Common myeloid progenitor, CD34-positive (primary cell): ENCODE results near the gene GNG12.

Experiments used
- CTCF ChIA-PET: fragments of 350-600 bp; sonication (Branson Sonifier 250); formaldehyde crosslinking; loops from one replicate; lab custom pipeline; 2021; ENCODE audit warnings: antibody characterized with exemption; lab: Charles Lee
- POLR2A ChIA-PET: fragments of 350-600 bp; sonication (Branson Sonifier 250); formaldehyde crosslinking; loops from one replicate; lab custom pipeline; 2021; ENCODE audit warnings: antibody characterized with exemption; lab: Charles Lee
- DNase-seq, 3 donors: peaks; one replicate each; pipeline versions ENCODE4 v3.0.0 to v3.0.0-alpha.2; 2013
- H3K27ac ChIP-seq, 2 experiments: 1 replicate in 1 of 2; 2 replicates in 1 of 2; pipeline ENCODE4 v1.7.0; 2013; ENCODE audit warnings: inconsistent platforms in 2 of 2, low read length in 2 of 2, mild to moderate bottlenecking in 2 of 2, low read depth in 1 of 2, moderate library complexity in 1 of 2; ENCODE audit not compliant: severe bottlenecking in 2 of 2, insufficient read depth in 1 of 2, poor library complexity in 1 of 2
- H3K27me3 ChIP-seq, 5 experiments: replicated peaks in 2 of 5; 1 replicate in 3 of 5; 2 replicates in 2 of 5; pipeline versions ENCODE4 v1.6.1 to v1.7.0; 2013; ENCODE audit warnings: low read length in 4 of 5, mild to moderate bottlenecking in 2 of 5, moderate library complexity in 2 of 5, inconsistent platforms in 1 of 5; ENCODE audit not compliant: insufficient read depth in 5 of 5, control insufficient read depth in 4 of 5
- H3K36me3 ChIP-seq, 4 experiments: 1 replicate in 2 of 4; 2 replicates in 2 of 4; pipeline versions ENCODE4 v1.6.1 to v1.7.0; 2013; ENCODE audit warnings: low read length in 3 of 4, control low read depth in 1 of 4, mild to moderate bottlenecking in 1 of 4; ENCODE audit not compliant: control insufficient read depth in 4 of 4, insufficient read depth in 4 of 4
- H3K4me1 ChIP-seq, 4 experiments: 1 replicate in 3 of 4; 2 replicates in 1 of 4; pipeline versions ENCODE4 v1.6.1 to v1.7.1; 2013; ENCODE audit warnings: low read length in 3 of 4, mild to moderate bottlenecking in 3 of 4, control low read depth in 1 of 4, inconsistent platforms in 1 of 4, moderate library complexity in 1 of 4; ENCODE audit not compliant: control insufficient read depth in 4 of 4, insufficient read depth in 4 of 4; ENCODE audit errors: control extremely low read depth in 1 of 4
- H3K4me3 ChIP-seq, 7 experiments: 1 replicate in 4 of 7; 2 replicates in 3 of 7; pipeline versions ENCODE4 v1.5.1 to v1.7.0; 2013; ENCODE audit warnings: mild to moderate bottlenecking in 7 of 7, low read length in 6 of 7, moderate library complexity in 6 of 7, inconsistent platforms in 2 of 7, low read depth in 2 of 7, control low read depth in 1 of 7; ENCODE audit not compliant: insufficient read depth in 4 of 7, control insufficient read depth in 1 of 7; ENCODE audit errors: extremely low read depth in 1 of 7
- H3K9me3 ChIP-seq, 5 experiments: 1 replicate in 4 of 5; 2 replicates in 1 of 5; pipeline versions ENCODE4 v1.6.1 to v1.7.1; 2013; ENCODE audit warnings: low read length in 4 of 5, mild to moderate bottlenecking in 2 of 5, inconsistent platforms in 1 of 5, low read depth in 1 of 5, moderate library complexity in 1 of 5; ENCODE audit not compliant: control insufficient read depth in 4 of 5, insufficient read depth in 2 of 5; ENCODE audit errors: control extremely low read depth in 1 of 5
- WGBS: methylation state at CpG from one replicate; pipeline ENCODE4 v1.1.5; 2013; ENCODE audit not compliant: insufficient coverage; 5-methylcytosine and 5-hydroxymethylcytosine counted together

Gene GNG12

GRCh38 chr1:67817319-67817718, 15.9 kb downstream of the GNG12 start:
- no peak overlapping the region for H3K27ac ChIP-seq
- ChIA-PET POLR2A (no interaction called here), CTCF (no interaction called here)
- H3K36me3 ChIP-seq, result no peaks in the 10 kb centered on the region
- no peak overlapping the region for H3K4me3 ChIP-seq
- H3K9me3 ChIP-seq, result peaks cover 0 to 3% (median 0%) of the 10 kb centered on the region in 5 experiments
- H3K27me3 ChIP-seq, result peaks cover 0 to 4% (median 0%) of the 10 kb centered on the region in 5 experiments
- WGBS, result no CpG with 5 or more reads among the region's 1 CpG
- DNase-seq, result no peak
- H3K4me1 ChIP-seq, result no peaks in the 10 kb centered on the region

GRCh38 chr1:67816506-67816905, 16.8 kb downstream of the GNG12 start:
- POLR2A ChIA-PET, result no interaction called here
- H3K4me1 ChIP-seq, result no peaks in the 10 kb centered on the region
- H3K36me3 ChIP-seq, result no peaks in the 10 kb centered on the region
- WGBS, result 100% methylated on average over 6 of the region's 6 CpGs
- DNase-seq, result no peak
- H3K9me3 ChIP-seq, result peaks cover 0 to 3% (median 0%) of the 10 kb centered on the region in 5 experiments
- H3K4me3 ChIP-seq, result no peak overlapping the region
- H3K27ac ChIP-seq, result no peak overlapping the region
- H3K27me3 ChIP-seq, result peaks cover 0 to 3% (median 0%) of the 10 kb centered on the region in 5 experiments
- CTCF ChIA-PET, result no interaction called here

GRCh38 chr1:67816095-67816475, 17.2 kb downstream of the GNG12 start:
- no peaks in the 10 kb centered on the region for H3K4me1 ChIP-seq
- H3K9me3 ChIP-seq, result peaks cover 0 to 3% (median 0%) of the 10 kb centered on the region in 5 experiments
- POLR2A ChIA-PET, result no interaction called here
- H3K4me3 ChIP-seq, result no peak overlapping the region
- 95% methylated on average over 5 of the region's 7 CpGs for WGBS
- no peaks in the 10 kb centered on the region for H3K36me3 ChIP-seq
- H3K27ac ChIP-seq, result no peak overlapping the region
- CTCF ChIA-PET, result no interaction called here
- H3K27me3 ChIP-seq, result peaks cover 0 to 3% (median 0%) of the 10 kb centered on the region in 5 experiments
- no peak for DNase-seq

GRCh38 chr1:67815303-67816094, 17.8 kb downstream of the GNG12 start:
- no peak overlapping the region for H3K27ac ChIP-seq
- peaks cover 0 to 5% (median 0%) of the 10 kb centered on the region in 5 experiments for H3K27me3 ChIP-seq
- CTCF ChIA-PET, result no interaction called here
- no peak overlapping the region for H3K4me3 ChIP-seq
- peaks cover 0 to 3% (median 0%) of the 10 kb centered on the region in 5 experiments for H3K9me3 ChIP-seq
- WGBS, result 94% methylated on average over 11 of the region's 17 CpGs
- H3K4me1 ChIP-seq, result no peaks in the 10 kb centered on the region
- no peak for DNase-seq
- POLR2A ChIA-PET, result no interaction called here
- H3K36me3 ChIP-seq, result no peaks in the 10 kb centered on the region

GRCh38 chr1:67814121-67814772, 19.0 kb downstream of the GNG12 start:
- no peak for DNase-seq
- ChIA-PET POLR2A (no interaction called here), CTCF (no interaction called here)
- Histone ChIP-seq H3K27ac (no peak overlapping the region), H3K36me3 (no peaks in the 10 kb centered on the region), H3K4me1 (no peaks in the 10 kb centered on the region), H3K4me3 (no peak overlapping the region), H3K9me3 (peaks cover 0 to 3% (median 0%) of the 10 kb centered on the region in 5 experiments), H3K27me3 (peaks cover 0 to 3% (median 0%) of the 10 kb centered on the region in 5 experiments)
- 100% methylated on average over 1 of the region's 3 CpGs for WGBS

GRCh38 chr1:67812226-67812625, 21.0 kb downstream of the GNG12 start:
- POLR2A ChIA-PET, result no interaction called here
- DNase-seq, result no peak
- Histone ChIP-seq H3K27ac (no peak overlapping the region), H3K27me3 (peaks cover 0 to 3% (median 0%) of the 10 kb centered on the region in 5 experiments), H3K4me3 (no peak overlapping the region), H3K4me1 (no peaks in the 10 kb centered on the region), H3K9me3 (peaks cover 0 to 3% (median 0%) of the 10 kb centered on the region in 5 experiments), H3K36me3 (no peaks in the 10 kb centered on the region)
- CTCF ChIA-PET, result interaction anchor here (1.0 to 1.1 kb wide), 2 partner anchors 17 to 39 kb away, joined by 3 read pairs; no protein-coding TSS in a partner anchor
- WGBS, result 100% methylated on average over 1 of the region's 2 CpGs

GRCh38 chr1:67811781-67812180, 21.5 kb downstream of the GNG12 start:
- CTCF ChIA-PET, result interaction anchor here (1.0 to 1.1 kb wide), 2 partner anchors 17 to 40 kb away, joined by 3 read pairs; no protein-coding TSS in a partner anchor
- no peak for DNase-seq
- H3K27ac ChIP-seq, result no peak overlapping the region
- H3K9me3 ChIP-seq, result peaks cover 0 to 3% (median 0%) of the 10 kb centered on the region in 5 experiments
- no peaks in the 10 kb centered on the region for H3K4me1 ChIP-seq
- no peaks in the 10 kb centered on the region for H3K36me3 ChIP-seq
- WGBS, result 91% methylated on average over 1 of the region's 1 CpG
- H3K27me3 ChIP-seq, result peaks cover 0 to 3% (median 0%) of the 10 kb centered on the region in 5 experiments
- POLR2A ChIA-PET, result no interaction called here
- H3K4me3 ChIP-seq, result no peak overlapping the region
